ENCODE data around the gene RIT1.

GRCh38 chr1:155931332-155932038 lies 20.3 kb upstream of the RIT1 start:
- TF ChIP-seq, protein P1, sequence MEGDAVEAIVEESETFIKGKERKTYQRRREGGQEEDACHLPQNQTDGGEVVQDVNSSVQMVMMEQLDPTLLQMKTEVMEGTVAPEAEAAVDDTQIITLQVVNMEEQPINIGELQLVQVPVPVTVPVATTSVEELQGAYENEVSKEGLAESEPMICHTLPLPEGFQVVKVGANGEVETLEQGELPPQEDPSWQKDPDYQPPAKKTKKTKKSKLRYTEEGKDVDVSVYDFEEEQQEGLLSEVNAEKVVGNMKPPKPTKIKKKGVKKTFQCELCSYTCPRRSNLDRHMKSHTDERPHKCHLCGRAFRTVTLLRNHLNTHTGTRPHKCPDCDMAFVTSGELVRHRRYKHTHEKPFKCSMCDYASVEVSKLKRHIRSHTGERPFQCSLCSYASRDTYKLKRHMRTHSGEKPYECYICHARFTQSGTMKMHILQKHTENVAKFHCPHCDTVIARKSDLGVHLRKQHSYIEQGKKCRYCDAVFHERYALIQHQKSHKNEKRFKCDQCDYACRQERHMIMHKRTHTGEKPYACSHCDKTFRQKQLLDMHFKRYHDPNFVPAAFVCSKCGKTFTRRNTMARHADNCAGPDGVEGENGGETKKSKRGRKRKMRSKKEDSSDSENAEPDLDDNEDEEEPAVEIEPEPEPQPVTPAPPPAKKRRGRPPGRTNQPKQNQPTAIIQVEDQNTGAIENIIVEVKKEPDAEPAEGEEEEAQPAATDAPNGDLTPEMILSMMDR (IDR thresholded peaks at IDR 0.05), result no peak
- TF ChIP-seq POLR2A (IDR thresholded peaks at IDR 0.05), result no peak
